Body of pancreas (tissue), 4 donors: ENCODE data around the gene DENND1A. TPM values are rescaled to one million over a fixed set of nuclear protein-coding genes. Genes with fewer than 3 reads are reported as not detected.
"Not testable (repeated sequence)": the region's sequence is repeated elsewhere in the genome, so short reads cannot be mapped to it uniquely, and the experiment has no call there.

Experiments
- ATAC-seq: fragments of 150-250 bp; one replicate; pipeline ENCODE4 v1.9.1; 2016
- DNase-seq, 4 donors: peaks; one replicate each; pipeline ENCODE4 v3.0.0-alpha.2; 2019
- H3K27ac ChIP-seq, 4 donors: fragments of 200-600 bp; sonication (generic); 1 replicate in 3 of 4; 2 replicates in 1 of 4; pipeline versions ENCODE4 v1.5.1 to v1.6.1; 2016 to 2019; ENCODE audit warnings: mild to moderate bottlenecking in 1 of 4, mixed read lengths in 1 of 4, moderate library complexity in 1 of 4
- H3K27me3 ChIP-seq, 2 donors: fragments of 200-600 bp; sonication (generic); one replicate each; pipeline ENCODE4 v1.6.0; 2016; ENCODE audit warnings: mild to moderate bottlenecking in 1 of 2
- H3K36me3 ChIP-seq, 2 donors: fragments of 200-600 bp; sonication (generic); replicated peaks in 1 of 2; 2 replicates each; pipeline ENCODE4 v1.5.1; 2016; ENCODE audit warnings: low read depth in 2 of 2; ENCODE audit not compliant: insufficient read depth in 1 of 2
- H3K4me1 ChIP-seq: fragments of 200-600 bp; sonication (generic); one replicate; pipeline ENCODE4 v1.6.0; 2016
- H3K4me3 ChIP-seq, 2 donors: fragments of 200-600 bp; sonication (generic); 1 replicate in 1 of 2; 2 replicates in 1 of 2; pipeline ENCODE4 v1.5.1; 2016 to 2019
- H3K9me3 ChIP-seq, 3 donors: fragments of 200-600 bp; sonication (generic); 1 replicate in 2 of 3; 2 replicates in 1 of 3; pipeline ENCODE4 v1.5.1; 2016
- POLR2A ChIP-seq, 3 donors: fragments of 450-650 bp; IDR thresholded peaks; one replicate each; pipeline ENCODE4 v1.6.1; 2016; ENCODE audit warnings: antibody characterized with exemption in 3 of 3, mild to moderate bottlenecking in 2 of 3
- WGBS, 2 donors: methylation state at CpG; one replicate each; pipeline ENCODE4 v1.1.5; 2017; 5-methylcytosine and 5-hydroxymethylcytosine counted together
- intact Hi-C: fragments of 100-400 bp; cut with DNase I; formaldehyde crosslinking; loops from one replicate; pipeline ENCODE4 v1.15.1; 2023
- total RNA-seq, 2 donors: library from RNA; depleted of rRNA; stranded (reverse); fragments of >200 nt; gene quantifications; one replicate each; pipeline ENCODE4 v1.1.0, GENCODE V29; 2016
- TF ChIP-seq, protein P1 (sequence below), 7 experiments: fragments of 450-650 bp in 4 of 7; fragments of 200-600 bp in 3 of 7; sonication (generic) in 3 of 7; IDR thresholded peaks; one replicate each; pipeline ENCODE4 v1.5.1; 2016 to 2019; ENCODE audit warnings: antibody characterized with exemption in 7 of 7

DENND1A gene
- total RNA-seq, 2 donors from 2014 or later = 7.6 to 8.6 TPM

DNA sequence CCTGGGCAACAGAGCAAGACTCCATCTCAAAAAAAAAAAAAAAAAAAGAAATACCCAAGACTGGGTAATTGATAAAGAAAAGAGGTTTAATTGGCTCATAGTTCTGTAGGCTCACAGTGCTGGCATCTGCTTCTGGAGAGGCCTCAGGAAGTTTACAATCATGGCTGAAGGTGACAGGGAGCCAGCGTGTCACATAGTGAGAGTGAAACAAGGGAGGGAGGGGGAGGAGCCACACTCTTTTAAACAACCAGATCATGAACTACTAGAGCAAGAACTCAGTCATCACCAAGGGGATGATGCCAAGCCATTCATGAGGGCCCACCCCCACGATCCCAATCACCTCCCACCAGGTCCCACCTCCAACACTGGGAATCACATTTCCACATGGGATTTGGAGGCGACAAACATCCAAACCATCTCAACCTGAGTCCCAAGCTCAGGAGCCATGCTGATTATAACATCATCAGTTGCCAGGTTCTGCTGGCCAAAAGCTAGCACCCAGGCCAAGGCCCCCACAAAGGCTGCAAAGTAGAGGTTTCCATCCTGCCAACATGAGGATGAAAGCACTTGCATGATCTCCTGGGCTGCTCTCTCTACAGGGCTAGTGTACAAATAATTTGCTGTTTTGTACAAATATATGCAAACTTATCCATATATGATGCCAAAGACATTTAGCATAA lies 15.3 kb downstream of the DENND1A start:
- DNase-seq (no peak), ATAC-seq (no peak)
- 94 to 100% methylated on average over 3 of the region's 3 CpGs for WGBS, 2 donors
- H3K9me3 ChIP-seq = no peaks in the 10 kb centered on the region
- intact Hi-C loops = no loop called here
- TF ChIP-seq, protein P1, sequence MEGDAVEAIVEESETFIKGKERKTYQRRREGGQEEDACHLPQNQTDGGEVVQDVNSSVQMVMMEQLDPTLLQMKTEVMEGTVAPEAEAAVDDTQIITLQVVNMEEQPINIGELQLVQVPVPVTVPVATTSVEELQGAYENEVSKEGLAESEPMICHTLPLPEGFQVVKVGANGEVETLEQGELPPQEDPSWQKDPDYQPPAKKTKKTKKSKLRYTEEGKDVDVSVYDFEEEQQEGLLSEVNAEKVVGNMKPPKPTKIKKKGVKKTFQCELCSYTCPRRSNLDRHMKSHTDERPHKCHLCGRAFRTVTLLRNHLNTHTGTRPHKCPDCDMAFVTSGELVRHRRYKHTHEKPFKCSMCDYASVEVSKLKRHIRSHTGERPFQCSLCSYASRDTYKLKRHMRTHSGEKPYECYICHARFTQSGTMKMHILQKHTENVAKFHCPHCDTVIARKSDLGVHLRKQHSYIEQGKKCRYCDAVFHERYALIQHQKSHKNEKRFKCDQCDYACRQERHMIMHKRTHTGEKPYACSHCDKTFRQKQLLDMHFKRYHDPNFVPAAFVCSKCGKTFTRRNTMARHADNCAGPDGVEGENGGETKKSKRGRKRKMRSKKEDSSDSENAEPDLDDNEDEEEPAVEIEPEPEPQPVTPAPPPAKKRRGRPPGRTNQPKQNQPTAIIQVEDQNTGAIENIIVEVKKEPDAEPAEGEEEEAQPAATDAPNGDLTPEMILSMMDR (IDR thresholded peaks at IDR 0.05) = no peak
- no peak for TF ChIP-seq POLR2A (IDR thresholded peaks at IDR 0.05)
- no peaks in the 10 kb centered on the region for H3K27me3 ChIP-seq
- H3K4me3 ChIP-seq = no peak overlapping the region
- H3K4me1 ChIP-seq = no peaks in the 10 kb centered on the region
- no peak overlapping the region for H3K27ac ChIP-seq
- H3K36me3 ChIP-seq = no peaks in the 10 kb centered on the region

DNA sequence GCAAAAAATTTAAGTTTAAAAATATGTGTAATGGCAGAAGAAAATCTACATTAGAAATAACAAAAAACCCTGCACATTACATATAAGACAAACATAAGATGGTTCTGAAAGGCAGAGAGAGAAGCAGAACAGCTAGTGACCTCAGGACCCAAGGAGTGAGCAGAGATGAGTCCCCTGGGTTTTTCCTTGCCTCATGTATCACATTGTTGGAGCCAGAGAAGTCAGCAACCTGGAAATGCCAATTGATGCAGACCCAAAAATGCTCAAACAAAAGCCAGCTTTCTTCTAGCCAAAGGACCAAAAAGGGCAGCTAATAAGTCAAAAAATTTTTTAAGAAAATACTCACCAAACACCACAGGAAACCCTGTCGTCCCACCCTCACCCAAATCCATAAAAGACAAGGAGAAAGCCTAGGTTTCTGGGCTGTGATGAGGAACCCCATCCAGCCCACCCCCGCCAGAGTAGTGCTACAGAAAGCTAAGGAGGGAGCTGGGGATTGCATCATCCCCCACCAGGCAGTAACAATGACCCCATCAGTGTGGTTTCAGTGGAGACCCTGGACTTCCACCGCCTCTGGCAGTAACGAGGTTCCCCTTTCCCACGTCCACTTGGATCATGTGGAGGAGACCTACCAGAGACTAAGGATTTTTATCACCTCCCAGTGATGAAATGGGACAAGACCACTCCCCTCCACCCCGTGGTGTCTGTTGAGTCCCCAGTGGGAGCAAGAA lies 17.6 kb downstream of the DENND1A start:
- H3K27me3 ChIP-seq = no peaks in the 10 kb centered on the region
- no peak overlapping the region for H3K27ac ChIP-seq
- TF ChIP-seq POLR2A (IDR thresholded peaks at IDR 0.05) = no peak
- TF ChIP-seq, protein P1 (IDR thresholded peaks at IDR 0.05) = no peak
- ATAC-seq (no peak), DNase-seq (no peak)
- intact Hi-C loops = no loop called here
- H3K36me3 ChIP-seq = no peaks in the 10 kb centered on the region
- no peak overlapping the region for H3K4me3 ChIP-seq
- no peaks in the 10 kb centered on the region for H3K4me1 ChIP-seq
- no peaks in the 10 kb centered on the region for H3K9me3 ChIP-seq
- WGBS, 2 donors = 83 to 93% methylated on average over 4 to 6 of the region's 6 CpGs

DNA sequence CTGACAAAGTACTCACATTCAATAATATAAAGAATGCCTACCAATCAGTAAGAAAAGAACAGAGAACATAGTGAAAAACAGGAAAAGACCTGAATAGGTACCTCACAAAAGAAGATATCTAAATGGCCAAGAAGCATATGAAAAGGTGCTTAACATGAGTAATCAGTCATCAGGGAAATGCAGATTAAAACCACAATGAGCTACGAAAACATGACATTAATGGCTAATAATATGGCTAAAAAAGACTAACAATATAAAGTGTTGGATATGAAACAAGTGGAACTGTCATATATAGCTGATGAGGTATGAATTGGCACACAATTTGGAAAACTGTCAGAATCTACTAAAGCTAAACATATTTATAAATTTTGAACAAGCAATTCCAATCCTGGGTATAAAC lies 18.9 kb downstream of the DENND1A start:
- ATAC-seq = no peak

DNA sequence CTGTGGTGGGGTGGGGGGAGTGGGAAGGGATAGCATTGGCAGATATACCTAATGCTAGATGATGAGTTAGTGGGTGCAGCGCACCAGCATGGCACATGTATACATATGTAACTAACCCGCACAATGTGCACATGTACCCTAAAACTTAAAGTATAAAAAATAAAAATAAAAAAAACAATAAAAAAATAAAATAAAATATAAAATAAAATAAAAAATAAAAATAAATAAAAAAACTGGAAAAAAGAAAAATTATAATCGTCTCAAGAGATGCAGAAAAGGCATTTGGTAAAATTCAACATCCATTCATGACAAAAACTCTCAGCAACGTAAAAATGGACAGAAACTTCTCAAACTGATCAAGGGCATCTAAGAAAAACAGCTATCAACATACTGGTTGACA lies 20.7 kb downstream of the DENND1A start:
- H3K4me3 ChIP-seq, H3K27ac ChIP-seq, DNase-seq, H3K27me3 ChIP-seq, ATAC-seq, H3K9me3 ChIP-seq, H3K36me3 ChIP-seq, intact Hi-C loops, H3K4me1 ChIP-seq: not testable (repeated sequence)
- 92 to 100% methylated on average over 4 of the region's 4 CpGs for WGBS, 2 donors

More for the DNA sequence above, 18.9 kb downstream of the DENND1A start:
- DNase-seq = no peak
- TF ChIP-seq, protein P1 (IDR thresholded peaks at IDR 0.05) = no peak
- TF ChIP-seq POLR2A (IDR thresholded peaks at IDR 0.05) = no peak
- intact Hi-C loops = no loop called here
- no peaks in the 10 kb centered on the region for H3K36me3 ChIP-seq
- H3K27me3 ChIP-seq = no peaks in the 10 kb centered on the region
- WGBS, 2 donors = 86 to 88% methylated on average over 1 of the region's 1 CpG
- no peaks in the 10 kb centered on the region for H3K4me1 ChIP-seq
- H3K9me3 ChIP-seq = no peaks in the 10 kb centered on the region
- no peak overlapping the region for H3K4me3 ChIP-seq
- no peak overlapping the region for H3K27ac ChIP-seq

DNA sequence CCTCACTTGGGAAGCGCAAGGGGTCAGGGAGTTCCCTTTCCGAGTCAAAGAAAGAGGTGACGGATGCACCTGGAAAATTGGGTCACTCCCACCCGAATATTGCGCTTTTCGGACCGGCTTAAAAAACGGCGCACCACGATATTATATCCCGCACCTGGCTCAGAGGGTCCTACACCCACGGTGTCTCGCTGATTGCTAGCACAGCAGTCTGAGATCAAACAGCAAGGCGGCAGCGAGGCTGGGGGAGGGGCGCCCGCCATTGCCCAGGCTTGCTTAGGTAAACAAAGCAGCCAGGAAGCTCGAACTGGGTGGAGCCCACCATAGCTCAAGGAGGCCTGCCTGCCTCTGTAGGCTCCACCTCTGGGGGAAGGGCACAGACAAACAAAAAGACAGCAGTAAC lies 26.4 kb downstream of the DENND1A start:
- ATAC-seq, intact Hi-C loops, H3K9me3 ChIP-seq, DNase-seq, H3K36me3 ChIP-seq, H3K27ac ChIP-seq, H3K4me3 ChIP-seq, H3K4me1 ChIP-seq, H3K27me3 ChIP-seq: not testable (repeated sequence)
- WGBS, 2 donors = 96 to 97% methylated on average over 15 to 18 of the region's 18 CpGs
